8988T (cell line): ENCODE results near the gene AP4M1.

Source experiments
- DNase-seq: peaks from one replicate; pipeline ENCODE4 v3.0.0; 2011

AP4M1 gene

GRCh38 chr7:100087055-100087750 is 14.2 kb upstream of the AP4M1 start:
- DNase-seq, result no peak

- no peak for DNase-seq
Observed at GRCh38 chr7:100088095-100088620, 13.3 kb upstream of the AP4M1 start.

GRCh38 chr7:100088621-100089457 is 12.6 kb upstream of the AP4M1 start, which contains the start of gene COPS6:
TSS of gene COPS6 (plus strand) at chr7:100088969. CDS start at chr7:100088991, 22 bp downstream.
- DNase-seq, result no peak

- DNase-seq, result no peak
Observed at GRCh38 chr7:100089458-100090196, 11.8 kb upstream of the AP4M1 start.

- DNase-seq, result no peak
Observed at GRCh38 chr7:100090527-100091410, 10.7 kb upstream of the AP4M1 start.

- DNase-seq, result no peak
Observed at GRCh38 chr7:100091411-100092181, 9.8 kb upstream of the AP4M1 start.

GRCh38 chr7:100093054-100093453 is 8.4 kb upstream of the AP4M1 start:
- no peak for DNase-seq

GRCh38 chr7:100093498-100093897 is 7.9 kb upstream of the AP4M1 start:
- DNase-seq, result no peak

GRCh38 chr7:100093925-100094486 is 7.4 kb upstream of the AP4M1 start:
- no peak for DNase-seq

- no peak for DNase-seq
Observed at GRCh38 chr7:100095289-100095688, 6.2 kb upstream of the AP4M1 start.

GRCh38 chr7:100095704-100096103 is 5.7 kb upstream of the AP4M1 start:
- no peak for DNase-seq

GRCh38 chr7:100098913-100099312 is 2.5 kb upstream of the AP4M1 start:
- DNase-seq, result no peak

- DNase-seq, result no peak
Observed at GRCh38 chr7:100099452-100099851, 2.0 kb upstream of the AP4M1 start.

GRCh38 chr7:100100420-100101015 is 925 bp upstream of the AP4M1 start:
- peak; percentile 81 for DNase-seq

GRCh38 chr7:100102950-100103840 is 1.8 kb downstream of the AP4M1 start:
- DNase-seq, result no peak

- no peak for DNase-seq
Observed at GRCh38 chr7:100105534-100105933, 4.1 kb downstream of the AP4M1 start.

GRCh38 chr7:100106633-100107032 is 5.2 kb downstream of the AP4M1 start:
- DNase-seq, result no peak

GRCh38 chr7:100107125-100107737 is 5.8 kb downstream of the AP4M1 start:
- DNase-seq, result no peak

GRCh38 chr7:100107890-100108289 is 6.4 kb downstream of the AP4M1 start:
- DNase-seq, result no peak
